GM12878 (cell line): ENCODE data around the gene NTPCR.

Experiments used
- CBX5 ChIP-seq: sonication (generic); IDR thresholded peaks from 2 replicates; pipeline ENCODE4 v1.6.1; 2016; ENCODE audit warnings: low read depth, moderate library complexity, mild to moderate bottlenecking, inconsistent platforms
- CEBPB ChIP-seq, 2 experiments: fragments of 150-350 bp in 1 of 2; IDR thresholded peaks; 2 replicates each; pipeline ENCODE4 v1.6.1; 2012 to 2014; ENCODE audit warnings: low read depth in 2 of 2, low read length in 2 of 2, borderline replicate concordance in 1 of 2, inconsistent platforms in 1 of 2
- CREB1 ChIP-seq: IDR thresholded peaks from 2 replicates; pipeline ENCODE4 v1.6.1; 2012; ENCODE audit warnings: low read depth, mild to moderate bottlenecking, inconsistent platforms
- CREM ChIP-seq: IDR thresholded peaks from 2 replicates; pipeline ENCODE4 v1.6.1; 2014; ENCODE audit warnings: antibody characterized with exemption, low read depth
- ETV6 ChIP-seq, 2 experiments: fragments of 450-650 bp in 1 of 2; IDR thresholded peaks in 1 of 2; conservative IDR thresholded peaks in 1 of 2; 2 replicates each; pipeline ENCODE4 v1.6.1; 2014; ENCODE audit warnings: antibody characterized with exemption in 1 of 2, borderline replicate concordance in 1 of 2, low read depth in 1 of 2, mild to moderate bottlenecking in 1 of 2, moderate library complexity in 1 of 2
- MTA3 ChIP-seq: IDR thresholded peaks from 2 replicates; pipeline ENCODE4 v1.6.1; 2012; ENCODE audit warnings: low read length, inconsistent platforms, borderline replicate concordance
- SIN3A ChIP-seq: IDR thresholded peaks from 2 replicates; pipeline ENCODE4 v1.6.1; 2012; ENCODE audit warnings: low read depth, low read length, improper control_type of control experiment
- ZNF24 ChIP-seq: fragments of 450-650 bp; IDR thresholded peaks from 2 replicates; pipeline ENCODE4 v1.6.1; 2017; ENCODE audit warnings: antibody characterized with exemption, mild to moderate bottlenecking
- TF ChIP-seq, protein P1 (sequence below), 3 experiments: IDR thresholded peaks in 2 of 3; conservative IDR thresholded peaks in 1 of 3; 2 replicates each; pipeline ENCODE4 v1.5.1; 2011; ENCODE audit warnings: low read depth in 3 of 3, low read length in 3 of 3, mild to moderate bottlenecking in 3 of 3, control low read depth in 2 of 3, moderate library complexity in 2 of 3, inconsistent platforms in 1 of 3, mixed read lengths in 1 of 3; ENCODE audit not compliant: control insufficient read depth in 2 of 3, insufficient read depth in 1 of 3; ENCODE audit errors: extremely low read depth in 1 of 3

DNA sequence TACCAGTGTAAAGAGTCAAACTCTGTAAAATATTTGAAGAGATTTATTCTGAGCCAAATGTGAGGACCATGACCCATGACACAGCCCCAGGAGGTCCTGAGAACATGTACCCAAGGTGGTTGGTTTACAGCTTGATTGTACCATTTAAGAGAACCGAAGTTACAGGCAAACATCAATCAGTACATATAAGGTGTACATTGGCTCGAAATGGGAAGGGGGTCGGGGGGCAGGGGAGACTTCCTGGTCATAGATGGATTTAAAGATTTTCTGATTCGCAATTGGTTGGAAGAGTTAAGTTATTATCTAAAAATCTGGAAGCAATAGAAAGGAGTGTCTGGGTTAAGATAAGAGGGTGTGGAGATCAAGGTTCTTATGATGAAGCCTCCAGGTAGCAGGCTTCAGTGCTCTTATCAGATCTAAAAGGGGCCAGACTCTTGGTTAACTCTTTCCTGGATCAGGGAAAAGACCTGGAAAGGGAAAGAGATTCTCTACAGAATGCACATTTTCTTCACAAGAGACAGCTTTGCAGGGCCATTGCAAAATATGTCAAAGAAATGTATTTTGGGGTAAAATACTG lies 47.5 kb upstream of the NTPCR start:
- TF ChIP-seq CREM (no peak), ETV6 (conservative IDR thresholded peaks at IDR 0.05 in 1 of 2, IDR thresholded peaks at IDR 0.05 in 1 of 2; ENCODE audit: borderline replicate concordance in 1 of 2, low read depth in 1 of 2) (no peak), CREB1 (no peak), CEBPB (IDR thresholded peaks at IDR 0.05; ENCODE audit: borderline replicate concordance in 1 of 2, low read depth in 2 of 2, low read length in 2 of 2) (no peak), MTA3 (no peak), ZNF24 (no peak), SIN3A (no peak), CBX5 (no peak)
- TF ChIP-seq, protein P1, sequence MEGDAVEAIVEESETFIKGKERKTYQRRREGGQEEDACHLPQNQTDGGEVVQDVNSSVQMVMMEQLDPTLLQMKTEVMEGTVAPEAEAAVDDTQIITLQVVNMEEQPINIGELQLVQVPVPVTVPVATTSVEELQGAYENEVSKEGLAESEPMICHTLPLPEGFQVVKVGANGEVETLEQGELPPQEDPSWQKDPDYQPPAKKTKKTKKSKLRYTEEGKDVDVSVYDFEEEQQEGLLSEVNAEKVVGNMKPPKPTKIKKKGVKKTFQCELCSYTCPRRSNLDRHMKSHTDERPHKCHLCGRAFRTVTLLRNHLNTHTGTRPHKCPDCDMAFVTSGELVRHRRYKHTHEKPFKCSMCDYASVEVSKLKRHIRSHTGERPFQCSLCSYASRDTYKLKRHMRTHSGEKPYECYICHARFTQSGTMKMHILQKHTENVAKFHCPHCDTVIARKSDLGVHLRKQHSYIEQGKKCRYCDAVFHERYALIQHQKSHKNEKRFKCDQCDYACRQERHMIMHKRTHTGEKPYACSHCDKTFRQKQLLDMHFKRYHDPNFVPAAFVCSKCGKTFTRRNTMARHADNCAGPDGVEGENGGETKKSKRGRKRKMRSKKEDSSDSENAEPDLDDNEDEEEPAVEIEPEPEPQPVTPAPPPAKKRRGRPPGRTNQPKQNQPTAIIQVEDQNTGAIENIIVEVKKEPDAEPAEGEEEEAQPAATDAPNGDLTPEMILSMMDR (IDR thresholded peaks at IDR 0.05 in 2 of 3, conservative IDR thresholded peaks at IDR 0.05 in 1 of 3; ENCODE audit: control insufficient read depth in 2 of 3, extremely low read depth in 1 of 3, insufficient read depth in 1 of 3, low read depth in 3 of 3, low read length in 3 of 3) = no peak
